Umbilical cord (tissue), 1 donor: ENCODE measurements around the gene CYP2C8. TPM values are rescaled to one million over a fixed set of nuclear protein-coding genes. Genes with fewer than 3 reads are reported as not detected.

Source experiments
- total RNA-seq: library from RNA; depleted of rRNA; stranded (reverse); fragments of >200 nt; gene quantifications from one replicate; pipeline ENCODE4 v1.2.3, GENCODE V29; 2014; ENCODE audit warnings: low replicate concordance; ENCODE audit not compliant: insufficient read depth

CYP2C8 gene
- total RNA-seq, 1 donor from 2014 or later = 5.1 TPM

Other genes with a start within 250 kb of the CYP2C8 start
- 18.3 TPM for gene CYP2C9, start 130.8 kb downstream of the CYP2C8 start, total RNA-seq
- gene ACSM6, start 124.7 kb upstream of the CYP2C8 start, total RNA-seq = 0.96 TPM
- gene PDLIM1, start 221.5 kb upstream of the CYP2C8 start, total RNA-seq = 38.0 TPM